Prostate gland (tissue), 2 donors: ENCODE data around the gene MINDY2. TPM values are rescaled to one million over a fixed set of nuclear protein-coding genes. Genes with fewer than 3 reads are reported as not detected.
"Not testable (repeated sequence)": the region's sequence is repeated elsewhere in the genome, so short reads cannot be mapped to it uniquely, and the experiment has no call there.

Experiments
- DNase-seq: peaks from one replicate; pipeline ENCODE4 v3.0.0-alpha.2; 2019; ENCODE audit warnings: low spot score
- H3K27ac ChIP-seq, 2 donors: fragments of 200-600 bp; sonication (generic); 2 replicates each; pipeline ENCODE4 v1.5.1; 2017 to 2019
- H3K27me3 ChIP-seq: fragments of 200-600 bp; sonication (generic); replicated peaks from 2 replicates; pipeline ENCODE4 v1.5.1; 2019; ENCODE audit not compliant: insufficient read depth
- H3K36me3 ChIP-seq, 2 donors: fragments of 200-600 bp; sonication (generic); 1 replicate in 1 of 2; 2 replicates in 1 of 2; pipeline versions ENCODE4 v1.5.1 to v1.8.1; 2017 to 2019
- H3K4me1 ChIP-seq: fragments of 200-600 bp; sonication (generic); replicated peaks from 2 replicates; pipeline ENCODE4 v1.5.1; 2019
- H3K4me3 ChIP-seq, 2 donors: fragments of 200-600 bp; sonication (generic); 2 replicates each; pipeline ENCODE4 v1.5.1; 2017 to 2019
- H3K9me3 ChIP-seq: fragments of 200-600 bp; sonication (generic); 2 replicates; pipeline ENCODE4 v1.5.1; 2017
- POLR2A ChIP-seq: fragments of 450-650 bp; IDR thresholded peaks from one replicate; pipeline ENCODE4 v1.6.1; 2016; ENCODE audit warnings: antibody characterized with exemption, mild to moderate bottlenecking
- POLR2AphosphoS5 ChIP-seq: sonication (generic); formaldehyde crosslinking; IDR thresholded peaks from one replicate; pipeline ENCODE4 v1.6.1; 2017; ENCODE audit warnings: antibody characterized with exemption
- WGBS: methylation state at CpG from one replicate; pipeline ENCODE4 v1.1.5; 2018; 5-methylcytosine and 5-hydroxymethylcytosine counted together
- intact Hi-C: fragments of 100-400 bp; cut with DNase I; formaldehyde crosslinking; loops from one replicate; pipeline ENCODE4 v1.14.2; 2022
- total RNA-seq, 2 donors: library from RNA; depleted of rRNA; stranded (reverse); fragments of >200 nt; gene quantifications; one replicate each; pipeline ENCODE4 v1.1.0, GENCODE V29; 2016
- TF ChIP-seq, protein P1 (sequence below), 4 experiments: fragments of 200-600 bp in 2 of 4; fragments of 450-650 bp in 2 of 4; sonication (generic) in 2 of 4; IDR thresholded peaks; 1 replicate in 3 of 4; 2 replicates in 1 of 4; pipeline ENCODE4 v1.5.1; 2016 to 2019; ENCODE audit warnings: antibody characterized with exemption in 4 of 4, mild to moderate bottlenecking in 2 of 4, moderate library complexity in 2 of 4

Gene MINDY2
- total RNA-seq, 2 donors from 2014 or later = 14.3 to 22.9 TPM

- Histone ChIP-seq H3K27me3 (no peaks in the 10 kb centered on the region), H3K4me3 (no peak overlapping the region), H3K4me1 (no peaks in the 10 kb centered on the region), H3K27ac (no peak overlapping the region), H3K9me3 (no peaks in the 10 kb centered on the region), H3K36me3 (no peaks in the 10 kb centered on the region)
- 73% methylated on average over 3 of the region's 3 CpGs for WGBS
- DNase-seq = no peak
- intact Hi-C loops = no loop called here
- TF ChIP-seq POLR2A = no peak
- TF ChIP-seq POLR2AphosphoS5 = no peak
- TF ChIP-seq, protein P1, sequence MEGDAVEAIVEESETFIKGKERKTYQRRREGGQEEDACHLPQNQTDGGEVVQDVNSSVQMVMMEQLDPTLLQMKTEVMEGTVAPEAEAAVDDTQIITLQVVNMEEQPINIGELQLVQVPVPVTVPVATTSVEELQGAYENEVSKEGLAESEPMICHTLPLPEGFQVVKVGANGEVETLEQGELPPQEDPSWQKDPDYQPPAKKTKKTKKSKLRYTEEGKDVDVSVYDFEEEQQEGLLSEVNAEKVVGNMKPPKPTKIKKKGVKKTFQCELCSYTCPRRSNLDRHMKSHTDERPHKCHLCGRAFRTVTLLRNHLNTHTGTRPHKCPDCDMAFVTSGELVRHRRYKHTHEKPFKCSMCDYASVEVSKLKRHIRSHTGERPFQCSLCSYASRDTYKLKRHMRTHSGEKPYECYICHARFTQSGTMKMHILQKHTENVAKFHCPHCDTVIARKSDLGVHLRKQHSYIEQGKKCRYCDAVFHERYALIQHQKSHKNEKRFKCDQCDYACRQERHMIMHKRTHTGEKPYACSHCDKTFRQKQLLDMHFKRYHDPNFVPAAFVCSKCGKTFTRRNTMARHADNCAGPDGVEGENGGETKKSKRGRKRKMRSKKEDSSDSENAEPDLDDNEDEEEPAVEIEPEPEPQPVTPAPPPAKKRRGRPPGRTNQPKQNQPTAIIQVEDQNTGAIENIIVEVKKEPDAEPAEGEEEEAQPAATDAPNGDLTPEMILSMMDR (IDR thresholded peaks at IDR 0.05) = no peak
These were observed 26.4 kb downstream of the MINDY2 start for GRCh38 chr15:58797505-58797904.

- H3K4me3 ChIP-seq = no peak overlapping the region
- WGBS = 64% methylated on average over 1 of the region's 1 CpG
- TF ChIP-seq, protein P1 (IDR thresholded peaks at IDR 0.05) = no peak
- TF ChIP-seq POLR2AphosphoS5 (no peak), POLR2A (no peak)
- DNase-seq = no peak
- no peaks in the 10 kb centered on the region for H3K4me1 ChIP-seq
- intact Hi-C loops = no loop called here
- H3K27ac ChIP-seq = no peak overlapping the region
- H3K9me3 ChIP-seq = no peaks in the 10 kb centered on the region
- no peaks in the 10 kb centered on the region for H3K36me3 ChIP-seq
- H3K27me3 ChIP-seq = no peaks in the 10 kb centered on the region
These were observed 34.0 kb downstream of the MINDY2 start for GRCh38 chr15:58805095-58805494.

DNA sequence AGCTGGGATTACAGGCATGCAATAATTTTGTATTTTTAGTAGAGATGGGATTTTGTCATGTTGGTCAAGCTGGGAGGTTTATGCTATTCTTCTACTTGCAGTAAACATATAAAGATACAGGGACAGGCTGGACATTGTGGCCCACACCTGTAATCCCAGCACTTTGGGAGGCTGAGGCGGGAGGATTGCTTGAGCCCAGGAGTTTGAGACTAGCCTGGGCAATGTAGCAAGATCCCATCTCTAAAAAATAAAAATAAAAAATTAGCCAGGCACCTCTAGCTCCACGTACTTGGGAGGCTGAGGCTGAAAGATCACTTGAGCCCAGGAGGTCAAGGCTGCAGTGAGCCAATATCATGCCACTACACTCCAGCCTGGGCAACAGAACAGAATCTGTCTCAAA, 52.2 kb downstream of the MINDY2 start:
- H3K27me3 ChIP-seq, DNase-seq, H3K4me3 ChIP-seq, H3K4me1 ChIP-seq, H3K27ac ChIP-seq, H3K36me3 ChIP-seq, intact Hi-C loops, H3K9me3 ChIP-seq: not testable (repeated sequence)
- WGBS = 98% methylated on average over 2 of the region's 2 CpGs

DNA sequence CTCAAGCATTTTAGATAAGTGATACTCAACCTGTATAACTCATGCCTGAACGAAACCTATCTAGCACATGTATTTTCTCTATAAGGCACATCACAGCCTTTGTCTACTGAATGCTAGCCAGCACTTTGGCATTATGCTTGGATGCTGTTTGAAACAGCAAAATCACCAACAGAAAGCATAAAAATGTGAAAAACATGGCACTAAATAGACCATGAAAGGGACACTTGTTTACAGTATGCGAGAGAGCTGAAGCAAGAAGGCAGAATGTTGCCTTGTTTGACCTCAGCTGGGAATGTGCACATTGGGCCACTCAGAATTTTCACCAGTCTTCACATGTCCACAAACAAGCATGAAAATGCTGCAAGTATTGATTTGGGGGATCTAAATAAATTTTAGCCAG, 59.5 kb downstream of the MINDY2 start:
- Histone ChIP-seq H3K27me3 (no peaks in the 10 kb centered on the region), H3K27ac (no peak overlapping the region), H3K4me1 (no peaks in the 10 kb centered on the region), H3K9me3 (no peaks in the 10 kb centered on the region), H3K36me3 (no peaks in the 10 kb centered on the region), H3K4me3 (no peak overlapping the region)
- intact Hi-C loops = no loop called here
- no peak for DNase-seq
- 92% methylated on average over 2 of the region's 2 CpGs for WGBS
- no peak for TF ChIP-seq POLR2AphosphoS5
- TF ChIP-seq, protein P1 (IDR thresholded peaks at IDR 0.05) = no peak

- 59% methylated on average over 9 of the region's 9 CpGs for WGBS
- H3K27ac ChIP-seq, H3K4me3 ChIP-seq, H3K9me3 ChIP-seq, H3K4me1 ChIP-seq, H3K36me3 ChIP-seq, DNase-seq, H3K27me3 ChIP-seq, intact Hi-C loops: not testable (repeated sequence)
These were observed 62.8 kb downstream of the MINDY2 start for GRCh38 chr15:58833681-58834426.

GRCh38 chr15:58839485-58839884, 68.4 kb downstream of the MINDY2 start:
- Histone ChIP-seq H3K27ac (no peak overlapping the region), H3K4me1 (no peaks in the 10 kb centered on the region)
- 100% methylated on average over 1 of the region's 1 CpG for WGBS

More at GRCh38 chr15:58839485-58839884, 68.4 kb downstream of the MINDY2 start:
- DNase-seq = no peak
- Histone ChIP-seq H3K9me3 (no peaks in the 10 kb centered on the region), H3K4me3 (no peak overlapping the region), H3K36me3 (no peaks in the 10 kb centered on the region), H3K27me3 (no peaks in the 10 kb centered on the region)
- intact Hi-C loops = no loop called here
- TF ChIP-seq POLR2AphosphoS5 = no peak
- TF ChIP-seq, protein P1 (IDR thresholded peaks at IDR 0.05) = peak in 2 of 4 experiments; percentile 21 to 31
